Measurements from ENCODE around the gene PARD3B. TPM values are rescaled to one million over a fixed set of nuclear protein-coding genes. Genes with fewer than 3 reads are reported as not detected.

The PARD3B gene
- total and polyA plus RNA-seq, 8 donors = 18.5 to 24.6 (median 21.1) TPM

- TF ChIP-seq CTCF (IDR thresholded peaks at IDR 0.05) = no peak
- H3K36me3 ChIP-seq = no peaks in the 10 kb centered on the region
- H3K9me3 ChIP-seq = no peaks in the 10 kb centered on the region
- intact Hi-C loops (cut with DNase I) = no loop called here
- H3K4me1 ChIP-seq = no peaks in the 10 kb centered on the region
- no peaks in the 10 kb centered on the region for H3K27me3 ChIP-seq
- ATAC-seq (no peak), DNase-seq (no peak)
- H3K27ac ChIP-seq = no peak overlapping the region
- no peak overlapping the region for H3K4me3 ChIP-seq
Measured at GRCh38 chr2:205451901-205452512, 906.7 kb downstream of the PARD3B start.

- TF ChIP-seq CTCF (IDR thresholded peaks at IDR 0.05) = no peak
- intact Hi-C loops (cut with DNase I) = no loop called here
- no peak for ATAC-seq
- Histone ChIP-seq H3K4me3 (no peak overlapping the region), H3K27me3 (no peaks in the 10 kb centered on the region), H3K9me3 (no peaks in the 10 kb centered on the region), H3K36me3 (no peaks in the 10 kb centered on the region), H3K27ac (no peak overlapping the region), H3K4me1 (no peaks in the 10 kb centered on the region)
- no peak for DNase-seq
Measured at GRCh38 chr2:205453202-205453601, 907.9 kb downstream of the PARD3B start.

- Histone ChIP-seq H3K27me3 (no peaks in the 10 kb centered on the region), H3K4me1 (no peaks in the 10 kb centered on the region), H3K4me3 (no peak overlapping the region), H3K36me3 (no peaks in the 10 kb centered on the region), H3K9me3 (no peaks in the 10 kb centered on the region), H3K27ac (no peak overlapping the region)
- intact Hi-C loops (cut with DNase I) = no loop called here
- TF ChIP-seq CTCF (IDR thresholded peaks at IDR 0.05) = no peak
- no peak for DNase-seq
- ATAC-seq = no peak
Measured at GRCh38 chr2:205456682-205457081, 911.4 kb downstream of the PARD3B start.

- no peaks in the 10 kb centered on the region for H3K36me3 ChIP-seq
- no peaks in the 10 kb centered on the region for H3K27me3 ChIP-seq
- ATAC-seq (no peak), DNase-seq (no peak)
- no peak for TF ChIP-seq CTCF (IDR thresholded peaks at IDR 0.05)
- intact Hi-C loops (cut with DNase I) = no loop called here
- H3K27ac ChIP-seq = no peak overlapping the region
- H3K4me3 ChIP-seq = no peak overlapping the region
- H3K9me3 ChIP-seq = no peaks in the 10 kb centered on the region
- H3K4me1 ChIP-seq = no peaks in the 10 kb centered on the region
Measured at GRCh38 chr2:205460217-205460616, 914.9 kb downstream of the PARD3B start.

- Histone ChIP-seq H3K4me1 (no peaks in the 10 kb centered on the region), H3K36me3 (no peaks in the 10 kb centered on the region), H3K9me3 (no peaks in the 10 kb centered on the region), H3K4me3 (no peak overlapping the region), H3K27ac (no peak overlapping the region), H3K27me3 (no peaks in the 10 kb centered on the region)
- ATAC-seq (no peak), DNase-seq (no peak)
- intact Hi-C loops (cut with DNase I) = no loop called here
- no peak for TF ChIP-seq CTCF (IDR thresholded peaks at IDR 0.05)
Measured at GRCh38 chr2:205461169-205461568, 915.9 kb downstream of the PARD3B start.
